HepG2 (cell line): ENCODE data around the gene PPP2R2D. TPM values are rescaled to one million over a fixed set of nuclear protein-coding genes. Genes with fewer than 3 reads are reported as not detected.

ENCODE experiments used
- ATAC-seq: fragments of 200-7000 bp; cut with Tn5 transposase; 3 replicates; pipeline ENCODE4 v1.9.1; 2020; ENCODE audit warnings: mild to moderate bottlenecking, moderate library complexity
- BruUV-seq: library from RNA; stranded (reverse); fragments of 400-500 nt; replicated peaks from 2 replicates; lab custom pipeline; 2021; lab: Mats Ljungman, UMichigan
- CTCF ChIA-PET: fragments of 300-600 bp; formaldehyde crosslinking; extraction: SDS; loops from one replicate; lab custom pipeline; 2021; ENCODE audit warnings: low total read pairs, inconsistent platforms, low intra/inter-chr PET ratio; lab: Yijun Ruan, JAX
- POLR2A ChIA-PET: fragments of 350-600 bp; sonication (Branson Sonifier 250); formaldehyde crosslinking; loops from one replicate; lab custom pipeline; 2020; ENCODE audit warnings: antibody characterized with exemption, inconsistent platforms; lab: Yijun Ruan, JAX
- DNase-seq: peaks from one replicate; pipeline ENCODE4 v3.0.0-alpha.2; 2015; ENCODE audit warnings: low spot score
- FAIRE-seq: peaks from 3 replicates; lab custom pipeline; 2011; peaks lifted over from hg19 to GRCh38; lab: Jason Lieb, UNC
- H2AFZ ChIP-seq: one replicate; pipeline ENCODE4 v1.6.1; 2011; ENCODE audit warnings: low read length, inconsistent platforms
- H3K27ac ChIP-seq: fragments of 300-600 bp; 3 replicates; pipeline ENCODE4 v1.8.0; 2011; ENCODE audit warnings: mixed run types, mild to moderate bottlenecking, mixed read lengths, low read length, inconsistent platforms; ENCODE audit not compliant: insufficient read depth; ENCODE audit errors: extremely low read length
- H3K27me3 ChIP-seq, 2 experiments: fragments of 200-600 bp in 1 of 2; 2 replicates in 1 of 2; 3 replicates in 1 of 2; pipeline versions ENCODE4 v1.6.0 to v1.8.0; 2011; ENCODE audit warnings: low read length in 2 of 2, mild to moderate bottlenecking in 2 of 2, moderate library complexity in 2 of 2, inconsistent platforms in 1 of 2; ENCODE audit not compliant: insufficient read depth in 2 of 2, control insufficient read depth in 1 of 2
- H3K36me3 ChIP-seq, 2 experiments: fragments of 200-600 bp in 1 of 2; replicated peaks in 1 of 2; 2 replicates in 1 of 2; 3 replicates in 1 of 2; pipeline versions ENCODE4 v1.5.1 to v1.8.0; 2011; ENCODE audit warnings: low read length in 2 of 2, inconsistent platforms in 1 of 2; ENCODE audit not compliant: insufficient read depth in 2 of 2, control insufficient read depth in 1 of 2
- H3K4me1 ChIP-seq: 2 replicates; pipeline ENCODE4 v1.5.1; 2012; ENCODE audit warnings: low read length, inconsistent platforms; ENCODE audit not compliant: insufficient read depth
- H3K4me2 ChIP-seq: 2 replicates; pipeline ENCODE4 v1.6.0; 2011; ENCODE audit warnings: low read depth, low read length, inconsistent platforms
- H3K4me3 ChIP-seq, 3 experiments: fragments of 200-600 bp in 1 of 3; sonication (generic), shearing (Covaris generic) in 1 of 3; replicated peaks in 1 of 3; 2 replicates each; pipeline ENCODE4 v1.5.1; 2011 to 2016; ENCODE audit warnings: low read length in 3 of 3, inconsistent platforms in 2 of 3, low read depth in 2 of 3, mild to moderate bottlenecking in 2 of 3, control low read depth in 1 of 3, mixed read lengths in 1 of 3; ENCODE audit not compliant: insufficient read depth in 1 of 3
- H3K79me2 ChIP-seq: one replicate; pipeline ENCODE4 v1.6.1; 2011; ENCODE audit warnings: low read length, inconsistent platforms; ENCODE audit not compliant: insufficient read depth
- H3K9ac ChIP-seq: 2 replicates; pipeline ENCODE4 v1.6.0; 2011; ENCODE audit warnings: mild to moderate bottlenecking, low read depth, low read length, inconsistent platforms; ENCODE audit not compliant: insufficient read depth
- H3K9me3 ChIP-seq: 2 replicates; pipeline ENCODE4 v1.5.1; 2012; ENCODE audit warnings: mild to moderate bottlenecking, low read length
- H4K20me1 ChIP-seq: 2 replicates; pipeline ENCODE4 v1.6.0; 2011; ENCODE audit warnings: inconsistent platforms, mild to moderate bottlenecking, low read length, moderate library complexity; ENCODE audit not compliant: insufficient read depth
- SKI ChIP-seq: fragments of 450-650 bp; IDR thresholded peaks from one replicate; pipeline ENCODE4 v1.6.1; 2018; ENCODE audit warnings: mild to moderate bottlenecking; ENCODE audit not compliant: partially characterized antibody
- SNAI1 ChIP-seq: sonication (generic); formaldehyde crosslinking; IDR thresholded peaks from 2 replicates; pipeline ENCODE4 v1.5.0; 2020; ENCODE audit warnings: mild to moderate bottlenecking, missing genetic modification reagents, borderline replicate concordance
- SNRNP70 ChIP-seq: fragments of 200-400 bp; formaldehyde crosslinking; IDR thresholded peaks from 2 replicates; pipeline ENCODE4 v1.6.1; 2017; ENCODE audit warnings: mild to moderate bottlenecking, low read depth, low read length, moderate library complexity
- SOX5 ChIP-seq: IDR thresholded peaks from 2 replicates; pipeline ENCODE4 v1.6.1; 2016; ENCODE audit warnings: borderline replicate concordance
- ZFP36L2 ChIP-seq: sonication (generic); formaldehyde crosslinking; IDR thresholded peaks from 2 replicates; pipeline ENCODE4 v1.4.0; 2020; ENCODE audit warnings: missing genetic modification reagents
- ZMYM2 ChIP-seq: sonication (generic); formaldehyde crosslinking; IDR thresholded peaks from 2 replicates; pipeline ENCODE4 v1.8.0; 2022; ENCODE audit warnings: mild to moderate bottlenecking, missing genetic modification reagents
- ZNF770 ChIP-seq: sonication (generic); formaldehyde crosslinking; IDR thresholded peaks from 2 replicates; pipeline ENCODE4 v1.5.0; 2020; ENCODE audit warnings: mild to moderate bottlenecking, missing genetic modification reagents
- ZNF777 ChIP-seq: sonication (generic); formaldehyde crosslinking; IDR thresholded peaks from 2 replicates; pipeline ENCODE4 v1.4.0; 2020; ENCODE audit warnings: missing genetic modification reagents
- WGBS: methylation state at CpG from one replicate; pipeline ENCODE4 v1.1.6; 2017; ENCODE audit warnings: low lambda C conversion rate; 5-methylcytosine and 5-hydroxymethylcytosine counted together
- in situ Hi-C: cut with HindIII; loops from 2 replicates; pipeline ENCODE4 v1.10.0; 2017; ENCODE audit warnings: low pct_unique_long_range_greater_than_20kb; ENCODE audit not compliant: extremely low pct_ligation_motif_present
- intact Hi-C: fragments of 100-400 bp; cut with micrococcal nuclease; formaldehyde crosslinking; loops from one replicate; pipeline ENCODE4 v1.10.0; 2022; ENCODE audit not compliant: unreplicated experiment
- polyA plus RNA-seq, 8 experiments: library from polyadenylated mRNA; depleted of rRNA in 3 of 8; stranded (reverse) in 7 of 8; unstranded in 1 of 8; fragments of >200 nt; fragmentation: Illumina TruSeq in 4 of 8; extraction: Trizol in 4 of 8; gene quantifications; 2 replicates each; pipeline versions ENCODE4 v1.2.1 to v1.2.3, GENCODE V29; 2011 to 2016; ENCODE audit warnings: low read depth in 4 of 8, missing spikeins in 1 of 8, mixed read lengths in 1 of 8; ENCODE audit not compliant: insufficient read depth in 1 of 8
- total RNA-seq, 5 experiments: library from RNA; depleted of rRNA; stranded (reverse); fragments of >200 nt; fragmentation: Illumina TruSeq; extraction: Trizol; gene quantifications; 2 replicates each; pipeline ENCODE4 v1.2.3, GENCODE V29; 2016; ENCODE audit warnings: low read depth in 1 of 5
- TF ChIP-seq, protein P1 (sequence below): IDR thresholded peaks from 2 replicates; pipeline ENCODE4 v1.6.1; 2016; ENCODE audit warnings: low read depth, borderline replicate concordance
- TF ChIP-seq, protein P2 (sequence below): fragments of 450-650 bp; IDR thresholded peaks from 2 replicates; pipeline ENCODE4 v1.6.1; 2017; ENCODE audit warnings: mild to moderate bottlenecking

The PPP2R2D gene
- total and polyA plus RNA-seq, 2 of the 13 experiments (the other 11 are each of a cell fraction or from before 2014, with no cell fraction given) = 32.7 to 33.2 TPM

- ATAC-seq (no peak), FAIRE-seq (no peak), DNase-seq (no peak)
- ChIA-PET CTCF (no interaction called here), POLR2A (no interaction called here)
- no peaks in the 10 kb centered on the region for H3K36me3 ChIP-seq
- intact Hi-C loops = loop anchor here (10.0 kb wide), 1 partner anchor 422 kb away; no protein-coding TSS in a partner anchor
- H2AFZ ChIP-seq = no peak overlapping the region
- no peak overlapping the region for H3K9ac ChIP-seq
- no peak overlapping the region for H3K27ac ChIP-seq
- BruUV-seq = no TSS peak
- H3K4me1 ChIP-seq = peaks cover 13% of the 10 kb centered on the region; the same call in 1 of the 2 replicates
- H3K27me3 ChIP-seq = peaks cover 7 to 52% of the 10 kb centered on the region in 2 experiments
- H3K9me3 ChIP-seq = peaks cover 8% of the 10 kb centered on the region; the same call in 1 of the 2 replicates
- no peaks in the 10 kb centered on the region for H4K20me1 ChIP-seq
- in situ Hi-C loops = loop anchor here (10.0 to 25.0 kb wide), 2 partner anchors 632 to 1689 kb away; no protein-coding TSS in a partner anchor
- no peaks in the 10 kb centered on the region for H3K79me2 ChIP-seq
- WGBS = 3% methylated on average over 7 of the region's 7 CpGs
- H3K4me3 ChIP-seq = no peak overlapping the region
- TF ChIP-seq SKI = no peak
- no peak for TF ChIP-seq ZMYM2 (CRISPR knock-in tag)
- TF ChIP-seq SNRNP70 = no peak
- TF ChIP-seq, protein P1, sequence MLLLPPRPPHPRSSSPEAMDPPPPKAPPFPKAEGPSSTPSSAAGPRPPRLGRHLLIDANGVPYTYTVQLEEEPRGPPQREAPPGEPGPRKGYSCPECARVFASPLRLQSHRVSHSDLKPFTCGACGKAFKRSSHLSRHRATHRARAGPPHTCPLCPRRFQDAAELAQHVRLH (CRISPR knock-in tag) = no peak
- no peak for TF ChIP-seq ZFP36L2 (CRISPR knock-in tag)
- TF ChIP-seq ZNF770 (CRISPR knock-in tag) = no peak
- TF ChIP-seq, protein P2, sequence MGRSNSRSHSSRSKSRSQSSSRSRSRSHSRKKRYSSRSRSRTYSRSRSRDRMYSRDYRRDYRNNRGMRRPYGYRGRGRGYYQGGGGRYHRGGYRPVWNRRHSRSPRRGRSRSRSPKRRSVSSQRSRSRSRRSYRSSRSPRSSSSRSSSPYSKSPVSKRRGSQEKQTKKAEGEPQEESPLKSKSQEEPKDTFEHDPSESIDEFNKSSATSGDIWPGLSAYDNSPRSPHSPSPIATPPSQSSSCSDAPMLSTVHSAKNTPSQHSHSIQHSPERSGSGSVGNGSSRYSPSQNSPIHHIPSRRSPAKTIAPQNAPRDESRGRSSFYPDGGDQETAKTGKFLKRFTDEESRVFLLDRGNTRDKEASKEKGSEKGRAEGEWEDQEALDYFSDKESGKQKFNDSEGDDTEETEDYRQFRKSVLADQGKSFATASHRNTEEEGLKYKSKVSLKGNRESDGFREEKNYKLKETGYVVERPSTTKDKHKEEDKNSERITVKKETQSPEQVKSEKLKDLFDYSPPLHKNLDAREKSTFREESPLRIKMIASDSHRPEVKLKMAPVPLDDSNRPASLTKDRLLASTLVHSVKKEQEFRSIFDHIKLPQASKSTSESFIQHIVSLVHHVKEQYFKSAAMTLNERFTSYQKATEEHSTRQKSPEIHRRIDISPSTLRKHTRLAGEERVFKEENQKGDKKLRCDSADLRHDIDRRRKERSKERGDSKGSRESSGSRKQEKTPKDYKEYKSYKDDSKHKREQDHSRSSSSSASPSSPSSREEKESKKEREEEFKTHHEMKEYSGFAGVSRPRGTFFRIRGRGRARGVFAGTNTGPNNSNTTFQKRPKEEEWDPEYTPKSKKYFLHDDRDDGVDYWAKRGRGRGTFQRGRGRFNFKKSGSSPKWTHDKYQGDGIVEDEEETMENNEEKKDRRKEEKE = no peak
- no peak for TF ChIP-seq ZNF777
- TF ChIP-seq SOX5 = no peak
- no peak for TF ChIP-seq SNAI1
- TF ChIP-seq, all 625 proteins: peak for 0
- H3K4me2 ChIP-seq = no peak overlapping the region
Observed at GRCh38 chr10:131876508-131876907, 24.3 kb upstream of the PPP2R2D start.
